Lower leg skin (tissue), 4 donors: ENCODE results near the gene DTNA. TPM values are rescaled to one million over a fixed set of nuclear protein-coding genes. Genes with fewer than 3 reads are reported as not detected.
"Not testable (repeated sequence)": the region's sequence is repeated elsewhere in the genome, so short reads cannot be mapped to it uniquely, and the experiment has no call there.

Experiments
- DNase-seq, 2 donors: peaks; one replicate each; pipeline ENCODE4 v3.0.0-alpha.2; 2019; ENCODE audit warnings: low spot score in 2 of 2
- H3K4me3 ChIP-seq: fragments of 200-600 bp; sonication (generic); 2 replicates; pipeline ENCODE4 v1.5.1; 2017; ENCODE audit warnings: mild to moderate bottlenecking, low read depth; ENCODE audit not compliant: poor library complexity, severe bottlenecking
- CTCF ChIP-seq, 3 donors: fragments of 450-650 bp; IDR thresholded peaks; one replicate each; pipeline ENCODE4 v1.5.1; 2016; ENCODE audit warnings: antibody characterized with exemption in 3 of 3, mild to moderate bottlenecking in 3 of 3, moderate library complexity in 2 of 3
- POLR2A ChIP-seq, 2 donors: fragments of 450-650 bp; IDR thresholded peaks; one replicate each; pipeline ENCODE4 v1.6.1; 2016 to 2017; ENCODE audit warnings: antibody characterized with exemption in 2 of 2, mild to moderate bottlenecking in 1 of 2, moderate library complexity in 1 of 2
- WGBS, 2 donors: methylation state at CpG; one replicate each; pipeline ENCODE4 v1.1.5; 2018; 5-methylcytosine and 5-hydroxymethylcytosine counted together
- intact Hi-C: fragments of 100-400 bp; cut with DNase I; formaldehyde crosslinking; loops from one replicate; pipeline ENCODE4 v1.15.0; 2023; ENCODE audit warnings: low total_unique reads
- total RNA-seq, 4 donors: library from RNA; depleted of rRNA; stranded (reverse); fragments of >200 nt; gene quantifications; one replicate each; pipeline ENCODE4 v1.1.0, GENCODE V29; 2016

DTNA gene
- total RNA-seq, 4 donors from 2014 or later = 3.3 to 8.0 (median 5.7) TPM

GRCh38 chr18:34921811-34922385 lies 211.8 kb downstream of the DTNA start:
- WGBS, 2 donors = 57% methylated on average over 2 of the region's 2 CpGs
- intact Hi-C loops = no loop called here
- no peak overlapping the region for H3K4me3 ChIP-seq
- no peak for DNase-seq
- TF ChIP-seq CTCF (IDR thresholded peaks at IDR 0.05) (no peak), POLR2A (IDR thresholded peaks at IDR 0.05) (no peak)

- WGBS, 2 donors = 88 to 92% methylated on average over 4 of the region's 4 CpGs
- H3K4me3 ChIP-seq, intact Hi-C loops, DNase-seq: not testable (repeated sequence)
Measured at GRCh38 chr18:34922594-34922993, 212.5 kb downstream of the DTNA start.

GRCh38 chr18:34923911-34924310 lies 213.8 kb downstream of the DTNA start:
- no peak for DNase-seq
- no peak overlapping the region for H3K4me3 ChIP-seq
- TF ChIP-seq CTCF (IDR thresholded peaks at IDR 0.05) (no peak), POLR2A (IDR thresholded peaks at IDR 0.05) (no peak)
- intact Hi-C loops = no loop called here

GRCh38 chr18:34926683-34927082 lies 216.6 kb downstream of the DTNA start:
- intact Hi-C loops = no loop called here
- H3K4me3 ChIP-seq = no peak overlapping the region
- no peak for DNase-seq
- TF ChIP-seq POLR2A (IDR thresholded peaks at IDR 0.05) = no peak
- TF ChIP-seq CTCF (IDR thresholded peaks at IDR 0.05) = no peak

GRCh38 chr18:34928088-34928753 lies 218.1 kb downstream of the DTNA start:
- DNase-seq = no peak
- TF ChIP-seq CTCF (IDR thresholded peaks at IDR 0.05) (no peak), POLR2A (IDR thresholded peaks at IDR 0.05) (no peak)
- 68 to 75% methylated on average over 7 of the region's 7 CpGs for WGBS, 2 donors
- H3K4me3 ChIP-seq = no peak overlapping the region
- intact Hi-C loops = no loop called here

GRCh38 chr18:34928754-34929335 lies 218.7 kb downstream of the DTNA start:
- WGBS, 2 donors = 83% methylated on average over 1 of the region's 1 CpG

More at GRCh38 chr18:34928754-34929335, 218.7 kb downstream of the DTNA start:
- DNase-seq = no peak
- no peak overlapping the region for H3K4me3 ChIP-seq
- no peak for TF ChIP-seq POLR2A (IDR thresholded peaks at IDR 0.05)
- TF ChIP-seq CTCF (IDR thresholded peaks at IDR 0.05) = no peak
- intact Hi-C loops = no loop called here
